ENCODE results near the gene RPH3AL. TPM values are rescaled to one million over a fixed set of nuclear protein-coding genes. Genes with fewer than 3 reads are reported as not detected.
A peak's percentile ranks its signal among the peaks of the same experiment; 100 is the strongest.

Gene RPH3AL
- total and polyA plus RNA-seq, 9 donors, result 5.8 to 43.8 (median 21.0) TPM

- no peak overlapping the region for H3K4me3 ChIP-seq
- TF ChIP-seq CTCF (IDR thresholded peaks at IDR 0.05) (no peak), POLR2A (IDR thresholded peaks at IDR 0.05) (no peak), EP300 (IDR thresholded peaks at IDR 0.05) (no peak)
- H3K9me3 ChIP-seq, result no peaks in the 10 kb centered on the region
- 83 to 86% (median 83%) methylated on average over 6 to 8 of the region's 8 CpGs for WGBS, 3 donors
- H3K27ac ChIP-seq, result no peak overlapping the region
- intact Hi-C loops (cut with DNase I), result no loop called here
- no peaks in the 10 kb centered on the region for H3K36me3 ChIP-seq
- H3K4me1 ChIP-seq (ENCODE audit: insufficient read depth), result no peaks in the 10 kb centered on the region
- peak in 2 of 5 donors; percentile 7 to 20 for DNase-seq
- no peaks in the 10 kb centered on the region for H3K27me3 ChIP-seq
Observed at GRCh38 chr17:228951-229708, 123.5 kb downstream of the RPH3AL start.

GRCh38 chr17:227946-228615, 124.5 kb downstream of the RPH3AL start:
- Histone ChIP-seq H3K9me3 (no peaks in the 10 kb centered on the region), H3K4me3 (no peak overlapping the region), H3K27me3 (no peaks in the 10 kb centered on the region), H3K27ac (no peak overlapping the region), H3K4me1 (ENCODE audit: insufficient read depth) (no peaks in the 10 kb centered on the region), H3K36me3 (no peaks in the 10 kb centered on the region)
- intact Hi-C loops (cut with DNase I), result no loop called here
- peak in 1 of 5 donors; percentile 21 for DNase-seq
- TF ChIP-seq EP300 (IDR thresholded peaks at IDR 0.05) (no peak), POLR2A (IDR thresholded peaks at IDR 0.05) (no peak), CTCF (IDR thresholded peaks at IDR 0.05) (no peak)
- WGBS, 3 donors, result 80 to 83% (median 81%) methylated on average over 19 of the region's 19 CpGs

- peak in 1 of 5 donors; percentile 16 for DNase-seq
- Histone ChIP-seq H3K27ac (no peak overlapping the region), H3K4me3 (no peak overlapping the region), H3K4me1 (ENCODE audit: insufficient read depth) (no peaks in the 10 kb centered on the region), H3K27me3 (no peaks in the 10 kb centered on the region), H3K9me3 (no peaks in the 10 kb centered on the region), H3K36me3 (no peaks in the 10 kb centered on the region)
- intact Hi-C loops (cut with DNase I), result no loop called here
- TF ChIP-seq EP300 (IDR thresholded peaks at IDR 0.05), result no peak
- TF ChIP-seq CTCF (IDR thresholded peaks at IDR 0.05), result no peak
- TF ChIP-seq POLR2A (IDR thresholded peaks at IDR 0.05), result no peak
- 51 to 59% (median 55%) methylated on average over 13 to 15 of the region's 15 CpGs for WGBS, 3 donors
Observed at GRCh38 chr17:227078-227945, 125.3 kb downstream of the RPH3AL start.

Data from ovary (tissue), 9 donors.